ENCODE results near the gene HOXA6.

HOXA6 gene

GRCh38 chr7:27152816-27153442, 5.4 kb upstream of the HOXA6 start:
- in situ Hi-C loops (cut with MboI; ENCODE audit: low sequenced_read_pairs), result no loop called here

- in situ Hi-C loops (cut with MboI; ENCODE audit: low sequenced_read_pairs), result no loop called here
Observed at GRCh38 chr7:27151931-27152815, 4.6 kb upstream of the HOXA6 start, which contains the start of gene HOXA3. TSS of gene HOXA3 (minus strand) at chr7:27152583. CDS start at chr7:27110640, 41,943 bp downstream.

- in situ Hi-C loops (cut with MboI; ENCODE audit: low sequenced_read_pairs), result no loop called here
Observed at GRCh38 chr7:27151341-27151930, 3.9 kb upstream of the HOXA6 start.

- in situ Hi-C loops (cut with MboI; ENCODE audit: low sequenced_read_pairs), result no loop called here
Observed at GRCh38 chr7:27150568-27151340, 3.2 kb upstream of the HOXA6 start.

GRCh38 chr7:27149842-27150567, 2.4 kb upstream of the HOXA6 start:
- in situ Hi-C loops (cut with MboI; ENCODE audit: low sequenced_read_pairs), result loop anchor here (10.0 kb wide), 1 partner anchor 295 kb away; no protein-coding TSS in a partner anchor

DNA sequence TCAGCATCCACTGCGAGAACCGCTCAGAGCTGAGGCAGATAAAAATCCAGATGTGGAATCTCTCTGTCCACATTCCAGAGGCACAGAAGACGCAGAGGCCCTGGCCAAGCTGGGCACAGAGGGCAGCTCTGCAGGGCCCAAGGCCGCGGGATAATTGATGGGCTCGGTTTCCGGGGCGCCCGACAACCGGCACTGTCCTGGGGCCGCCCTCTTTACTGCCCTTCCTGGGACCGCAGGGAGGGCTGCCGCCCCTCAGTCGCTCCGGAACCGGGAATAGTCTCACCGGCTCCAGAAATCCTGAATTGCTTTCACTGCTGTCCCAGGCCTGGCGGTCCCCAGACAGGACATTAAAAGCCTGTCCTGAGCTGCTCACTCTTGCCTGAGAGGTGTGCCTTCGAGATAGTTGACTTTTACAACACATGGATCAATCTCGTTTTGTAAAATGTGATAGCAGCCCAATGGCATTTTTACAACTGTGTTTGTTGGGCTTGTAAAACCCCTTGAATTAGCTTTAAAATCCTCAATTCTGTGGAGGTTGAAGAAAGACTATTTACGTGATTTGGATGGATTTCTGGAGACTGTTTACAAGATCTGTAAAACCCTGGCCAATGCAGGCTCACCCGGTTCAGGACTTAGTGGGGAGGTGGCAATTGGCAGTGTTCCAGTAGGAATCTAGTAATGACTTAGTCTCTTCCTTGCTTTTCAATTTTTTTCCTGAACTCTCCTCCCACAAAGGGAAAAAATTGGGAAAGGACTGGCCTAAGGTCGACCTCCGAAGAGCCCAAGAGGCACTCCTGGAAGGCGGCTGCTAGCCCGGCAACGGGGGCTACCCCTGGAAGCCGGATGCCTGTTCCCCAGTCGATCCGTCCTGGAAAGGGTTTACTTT, 1.4 kb upstream of the HOXA6 start:
- in situ Hi-C loops (cut with MboI; ENCODE audit: low sequenced_read_pairs), result loop anchor here (10.0 kb wide), 1 partner anchor 294 kb away; no protein-coding TSS in a partner anchor

- in situ Hi-C loops (cut with MboI; ENCODE audit: low sequenced_read_pairs), result loop anchor here (10.0 kb wide), 1 partner anchor 293 kb away; no protein-coding TSS in a partner anchor
Observed at GRCh38 chr7:27148031-27148755, 619 bp upstream of the HOXA6 start.

GRCh38 chr7:27146491-27147198, 929 bp downstream of the HOXA6 start:
- in situ Hi-C loops (cut with MboI; ENCODE audit: low sequenced_read_pairs), result loop anchor here (10.0 kb wide), 1 partner anchor 292 kb away; no protein-coding TSS in a partner anchor

DNA sequence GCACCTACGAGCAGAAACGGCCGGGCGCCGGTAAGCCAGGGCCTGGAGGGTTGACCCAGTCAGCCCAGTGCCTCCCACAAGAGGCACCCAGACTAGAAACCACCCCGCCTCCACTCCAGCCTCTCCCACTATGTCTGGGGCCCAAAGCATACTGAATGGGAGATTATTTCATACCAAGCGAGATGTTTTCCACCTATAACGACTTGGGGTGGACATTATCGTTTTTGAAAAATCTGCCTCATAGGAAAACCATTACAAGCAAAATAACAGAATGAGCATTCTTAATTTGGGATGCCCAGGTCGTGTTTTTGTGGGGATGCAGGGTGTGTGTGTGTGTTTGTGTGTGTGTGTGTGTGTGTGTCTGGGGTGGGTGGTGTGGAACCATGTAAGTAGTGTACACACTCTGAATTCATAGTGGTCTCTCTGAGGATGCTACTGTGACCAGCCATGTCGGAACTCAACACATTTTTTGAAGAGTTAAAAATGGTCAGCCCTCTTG, 1.6 kb downstream of the HOXA6 start:
- in situ Hi-C loops (cut with MboI; ENCODE audit: low sequenced_read_pairs), result loop anchor here (10.0 kb wide), 1 partner anchor 291 kb away; no protein-coding TSS in a partner anchor

GRCh38 chr7:27145165-27145913, 2.2 kb downstream of the HOXA6 start:
- in situ Hi-C loops (cut with MboI; ENCODE audit: low sequenced_read_pairs), result loop anchor here (10.0 kb wide), 1 partner anchor 291 kb away; no protein-coding TSS in a partner anchor

GRCh38 chr7:27144781-27145164, 2.8 kb downstream of the HOXA6 start:
- in situ Hi-C loops (cut with MboI; ENCODE audit: low sequenced_read_pairs), result loop anchor here (10.0 kb wide), 1 partner anchor 290 kb away; no protein-coding TSS in a partner anchor

- in situ Hi-C loops (cut with MboI; ENCODE audit: low sequenced_read_pairs), result loop anchor here (10.0 kb wide), 1 partner anchor 289 kb away; no protein-coding TSS in a partner anchor
Observed at GRCh38 chr7:27143950-27144780, 3.4 kb downstream of the HOXA6 start.

GRCh38 chr7:27143023-27143949, 4.3 kb downstream of the HOXA6 start, which contains the start of gene HOXA5:
TSS of gene HOXA5 (minus strand) at chr7:27143681. CDS start at chr7:27143607, 74 bp downstream.
- in situ Hi-C loops (cut with MboI; ENCODE audit: low sequenced_read_pairs), result loop anchor here (10.0 kb wide), 1 partner anchor 288 kb away; no protein-coding TSS in a partner anchor

- in situ Hi-C loops (cut with MboI; ENCODE audit: low sequenced_read_pairs), result loop anchor here (10.0 kb wide), 1 partner anchor 288 kb away; no protein-coding TSS in a partner anchor
Observed at GRCh38 chr7:27142580-27143022, 5.0 kb downstream of the HOXA6 start.
